GM23338 (cell line): ENCODE measurements around the gene SEM1. TPM values are rescaled to one million over a fixed set of nuclear protein-coding genes. Genes with fewer than 3 reads are reported as not detected.

Experiments used
- ATAC-seq: fragments of 200-7000 bp; cut with Tn5 transposase; 3 replicates; pipeline ENCODE4 v1.9.1; 2020
- DNase-seq: peaks from one replicate; pipeline ENCODE4 v3.0.0-alpha.2; 2015; ENCODE audit warnings: low spot score
- H2AFZ ChIP-seq: fragments of 200-600 bp; sonication (generic); 2 replicates; pipeline ENCODE4 v1.8.0; 2016; ENCODE audit warnings: antibody characterized with exemption, mild to moderate bottlenecking, moderate library complexity
- H3F3A ChIP-seq: fragments of 200-600 bp; sonication (generic); replicated peaks from 2 replicates; pipeline ENCODE4 v1.8.0; 2017; ENCODE audit warnings: antibody characterized with exemption, mixed run types, low read depth
- H3K27ac ChIP-seq: fragments of 200-600 bp; sonication (generic); 2 replicates; pipeline ENCODE4 v1.6.1; 2016; ENCODE audit warnings: low read depth
- H3K27me3 ChIP-seq: fragments of 200-600 bp; sonication (generic); 2 replicates; pipeline ENCODE4 v1.8.0; 2016; ENCODE audit warnings: mild to moderate bottlenecking, mixed run types, moderate library complexity; ENCODE audit not compliant: insufficient read depth
- H3K36me3 ChIP-seq: fragments of 200-600 bp; sonication (generic); 2 replicates; pipeline ENCODE4 v1.8.0; 2016; ENCODE audit warnings: mild to moderate bottlenecking; ENCODE audit not compliant: insufficient read depth
- H3K4me1 ChIP-seq: fragments of 200-600 bp; sonication (generic); 2 replicates; pipeline ENCODE4 v1.8.0; 2016; ENCODE audit warnings: mild to moderate bottlenecking, moderate library complexity; ENCODE audit not compliant: insufficient read depth
- H3K4me2 ChIP-seq: fragments of 200-600 bp; sonication (generic); 2 replicates; pipeline ENCODE4 v1.7.1; 2017; ENCODE audit warnings: mixed run types
- H3K4me3 ChIP-seq: fragments of 200-600 bp; sonication (generic); 2 replicates; pipeline ENCODE4 v1.6.1; 2016; ENCODE audit warnings: mixed run types
- H3K79me2 ChIP-seq: fragments of 200-600 bp; sonication (generic); replicated peaks from 2 replicates; pipeline ENCODE4 v1.8.0; 2017; ENCODE audit warnings: mild to moderate bottlenecking; ENCODE audit not compliant: insufficient read depth
- H3K9me2 ChIP-seq: fragments of 200-600 bp; sonication (generic); 2 replicates; pipeline ENCODE4 v1.8.0; 2017; ENCODE audit not compliant: insufficient read depth
- H4K20me1 ChIP-seq: fragments of 200-600 bp; sonication (generic); replicated peaks from 2 replicates; pipeline ENCODE4 v1.8.0; 2017; ENCODE audit warnings: mild to moderate bottlenecking; ENCODE audit not compliant: insufficient read depth
- H3K27ac Mint-ChIP-seq: 2 replicates; pipeline ENCODE4 v1.8.0; 2020; ENCODE audit warnings: inconsistent platforms, mild to moderate bottlenecking, moderate library complexity, mixed read lengths
- H3K27me3 Mint-ChIP-seq: 3 replicates; pipeline ENCODE4 v1.8.0; 2022; ENCODE audit warnings: low read depth, mild to moderate bottlenecking, moderate library complexity, mixed read lengths, inconsistent platforms; ENCODE audit not compliant: insufficient read depth, poor library complexity
- H3K36me3 Mint-ChIP-seq: 3 replicates; pipeline ENCODE4 v1.8.0; 2021; ENCODE audit warnings: low read depth, mild to moderate bottlenecking, inconsistent platforms, moderate library complexity, mixed read lengths
- H3K4me1 Mint-ChIP-seq: 3 replicates; pipeline ENCODE4 v1.8.0; 2020; ENCODE audit warnings: mild to moderate bottlenecking, inconsistent platforms, mixed read lengths
- H3K4me3 Mint-ChIP-seq: 3 replicates; pipeline ENCODE4 v1.8.0; 2021; ENCODE audit warnings: moderate library complexity, mild to moderate bottlenecking, inconsistent platforms, mixed read lengths
- H3K9me3 Mint-ChIP-seq: 3 replicates; pipeline ENCODE4 v1.8.0; 2020; ENCODE audit warnings: moderate library complexity, mild to moderate bottlenecking, inconsistent platforms, mixed read lengths
- ZNF331 ChIP-seq: fragments of 250-450 bp; sonication (Bioruptor Pico); IDR thresholded peaks from 2 replicates; pipeline ENCODE4 v1.5.0; 2020; ENCODE audit warnings: low read depth, mild to moderate bottlenecking, moderate library complexity
- polyA plus RNA-seq: library from polyadenylated mRNA; unstranded; fragments of >200 nt; fragmentation: Nextera tagmentation; extraction: Ambion mirVana; gene quantifications from 2 replicates; pipeline ENCODE4 v1.2.1, GENCODE V29; 2016
- total RNA-seq: library from RNA; depleted of rRNA; stranded (reverse); fragments of >200 nt; shearing (Covaris generic); gene quantifications from 2 replicates; pipeline ENCODE4 v1.2.3, GENCODE V29; 2014
- TF ChIP-seq, protein P1 (sequence below): fragments of 250-450 bp; sonication (Bioruptor Pico); IDR thresholded peaks from 2 replicates; pipeline ENCODE4 v1.5.0; 2020; ENCODE audit warnings: mild to moderate bottlenecking, moderate library complexity
- TF ChIP-seq, protein P2 (sequence below): IDR thresholded peaks from one replicate; pipeline ENCODE4 v1.6.1; 2018; ENCODE audit warnings: antibody characterized with exemption; ENCODE audit not compliant: unreplicated experiment

SEM1 gene
- total and polyA plus RNA-seq, 2 experiments from 2014 or later: 71.7 to 1,042 TPM

- TF ChIP-seq, protein P1, sequence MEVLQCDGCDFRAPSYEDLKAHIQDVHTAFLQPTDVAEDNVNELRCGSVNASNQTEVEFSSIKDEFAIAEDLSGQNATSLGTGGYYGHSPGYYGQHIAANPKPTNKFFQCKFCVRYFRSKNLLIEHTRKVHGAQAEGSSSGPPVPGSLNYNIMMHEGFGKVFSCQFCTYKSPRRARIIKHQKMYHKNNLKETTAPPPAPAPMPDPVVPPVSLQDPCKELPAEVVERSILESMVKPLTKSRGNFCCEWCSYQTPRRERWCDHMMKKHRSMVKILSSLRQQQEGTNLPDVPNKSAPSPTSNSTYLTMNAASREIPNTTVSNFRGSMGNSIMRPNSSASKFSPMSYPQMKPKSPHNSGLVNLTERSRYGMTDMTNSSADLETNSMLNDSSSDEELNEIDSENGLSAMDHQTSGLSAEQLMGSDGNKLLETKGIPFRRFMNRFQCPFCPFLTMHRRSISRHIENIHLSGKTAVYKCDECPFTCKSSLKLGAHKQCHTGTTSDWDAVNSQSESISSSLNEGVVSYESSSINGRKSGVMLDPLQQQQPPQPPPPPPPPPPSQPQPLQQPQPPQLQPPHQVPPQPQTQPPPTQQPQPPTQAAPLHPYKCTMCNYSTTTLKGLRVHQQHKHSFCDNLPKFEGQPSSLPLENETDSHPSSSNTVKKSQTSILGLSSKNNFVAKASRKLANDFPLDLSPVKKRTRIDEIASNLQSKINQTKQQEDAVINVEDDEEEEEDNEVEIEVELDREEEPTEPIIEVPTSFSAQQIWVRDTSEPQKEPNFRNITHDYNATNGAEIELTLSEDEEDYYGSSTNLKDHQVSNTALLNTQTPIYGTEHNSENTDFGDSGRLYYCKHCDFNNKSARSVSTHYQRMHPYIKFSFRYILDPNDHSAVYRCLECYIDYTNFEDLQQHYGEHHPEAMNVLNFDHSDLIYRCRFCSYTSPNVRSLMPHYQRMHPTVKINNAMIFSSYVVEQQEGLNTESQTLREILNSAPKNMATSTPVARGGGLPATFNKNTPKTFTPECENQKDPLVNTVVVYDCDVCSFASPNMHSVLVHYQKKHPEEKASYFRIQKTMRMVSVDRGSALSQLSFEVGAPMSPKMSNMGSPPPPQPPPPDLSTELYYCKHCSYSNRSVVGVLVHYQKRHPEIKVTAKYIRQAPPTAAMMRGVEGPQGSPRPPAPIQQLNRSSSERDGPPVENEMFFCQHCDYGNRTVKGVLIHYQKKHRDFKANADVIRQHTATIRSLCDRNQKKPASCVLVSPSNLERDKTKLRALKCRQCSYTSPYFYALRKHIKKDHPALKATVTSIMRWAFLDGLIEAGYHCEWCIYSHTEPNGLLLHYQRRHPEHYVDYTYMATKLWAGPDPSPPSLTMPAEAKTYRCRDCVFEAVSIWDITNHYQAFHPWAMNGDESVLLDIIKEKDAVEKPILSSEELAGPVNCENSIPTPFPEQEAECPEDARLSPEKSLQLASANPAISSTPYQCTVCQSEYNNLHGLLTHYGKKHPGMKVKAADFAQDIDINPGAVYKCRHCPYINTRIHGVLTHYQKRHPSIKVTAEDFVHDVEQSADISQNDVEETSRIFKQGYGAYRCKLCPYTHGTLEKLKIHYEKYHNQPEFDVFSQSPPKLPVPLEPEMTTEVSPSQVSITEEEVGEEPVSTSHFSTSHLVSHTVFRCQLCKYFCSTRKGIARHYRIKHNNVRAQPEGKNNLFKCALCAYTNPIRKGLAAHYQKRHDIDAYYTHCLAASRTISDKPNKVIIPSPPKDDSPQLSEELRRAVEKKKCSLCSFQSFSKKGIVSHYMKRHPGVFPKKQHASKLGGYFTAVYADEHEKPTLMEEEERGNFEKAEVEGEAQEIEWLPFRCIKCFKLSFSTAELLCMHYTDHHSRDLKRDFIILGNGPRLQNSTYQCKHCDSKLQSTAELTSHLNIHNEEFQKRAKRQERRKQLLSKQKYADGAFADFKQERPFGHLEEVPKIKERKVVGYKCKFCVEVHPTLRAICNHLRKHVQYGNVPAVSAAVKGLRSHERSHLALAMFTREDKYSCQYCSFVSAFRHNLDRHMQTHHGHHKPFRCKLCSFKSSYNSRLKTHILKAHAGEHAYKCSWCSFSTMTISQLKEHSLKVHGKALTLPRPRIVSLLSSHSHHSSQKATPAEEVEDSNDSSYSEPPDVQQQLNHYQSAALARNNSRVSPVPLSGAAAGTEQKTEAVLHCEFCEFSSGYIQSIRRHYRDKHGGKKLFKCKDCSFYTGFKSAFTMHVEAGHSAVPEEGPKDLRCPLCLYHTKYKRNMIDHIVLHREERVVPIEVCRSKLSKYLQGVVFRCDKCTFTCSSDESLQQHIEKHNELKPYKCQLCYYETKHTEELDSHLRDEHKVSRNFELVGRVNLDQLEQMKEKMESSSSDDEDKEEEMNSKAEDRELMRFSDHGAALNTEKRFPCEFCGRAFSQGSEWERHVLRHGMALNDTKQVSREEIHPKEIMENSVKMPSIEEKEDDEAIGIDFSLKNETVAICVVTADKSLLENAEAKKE (CRISPR knock-in tag): no peak
- TF ChIP-seq, protein P2, sequence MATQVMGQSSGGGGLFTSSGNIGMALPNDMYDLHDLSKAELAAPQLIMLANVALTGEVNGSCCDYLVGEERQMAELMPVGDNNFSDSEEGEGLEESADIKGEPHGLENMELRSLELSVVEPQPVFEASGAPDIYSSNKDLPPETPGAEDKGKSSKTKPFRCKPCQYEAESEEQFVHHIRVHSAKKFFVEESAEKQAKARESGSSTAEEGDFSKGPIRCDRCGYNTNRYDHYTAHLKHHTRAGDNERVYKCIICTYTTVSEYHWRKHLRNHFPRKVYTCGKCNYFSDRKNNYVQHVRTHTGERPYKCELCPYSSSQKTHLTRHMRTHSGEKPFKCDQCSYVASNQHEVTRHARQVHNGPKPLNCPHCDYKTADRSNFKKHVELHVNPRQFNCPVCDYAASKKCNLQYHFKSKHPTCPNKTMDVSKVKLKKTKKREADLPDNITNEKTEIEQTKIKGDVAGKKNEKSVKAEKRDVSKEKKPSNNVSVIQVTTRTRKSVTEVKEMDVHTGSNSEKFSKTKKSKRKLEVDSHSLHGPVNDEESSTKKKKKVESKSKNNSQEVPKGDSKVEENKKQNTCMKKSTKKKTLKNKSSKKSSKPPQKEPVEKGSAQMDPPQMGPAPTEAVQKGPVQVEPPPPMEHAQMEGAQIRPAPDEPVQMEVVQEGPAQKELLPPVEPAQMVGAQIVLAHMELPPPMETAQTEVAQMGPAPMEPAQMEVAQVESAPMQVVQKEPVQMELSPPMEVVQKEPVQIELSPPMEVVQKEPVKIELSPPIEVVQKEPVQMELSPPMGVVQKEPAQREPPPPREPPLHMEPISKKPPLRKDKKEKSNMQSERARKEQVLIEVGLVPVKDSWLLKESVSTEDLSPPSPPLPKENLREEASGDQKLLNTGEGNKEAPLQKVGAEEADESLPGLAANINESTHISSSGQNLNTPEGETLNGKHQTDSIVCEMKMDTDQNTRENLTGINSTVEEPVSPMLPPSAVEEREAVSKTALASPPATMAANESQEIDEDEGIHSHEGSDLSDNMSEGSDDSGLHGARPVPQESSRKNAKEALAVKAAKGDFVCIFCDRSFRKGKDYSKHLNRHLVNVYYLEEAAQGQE: no peak
Observed at GRCh38 chr7:96747418-96747940, 37.8 kb upstream of the SEM1 start (continued).

DNA sequence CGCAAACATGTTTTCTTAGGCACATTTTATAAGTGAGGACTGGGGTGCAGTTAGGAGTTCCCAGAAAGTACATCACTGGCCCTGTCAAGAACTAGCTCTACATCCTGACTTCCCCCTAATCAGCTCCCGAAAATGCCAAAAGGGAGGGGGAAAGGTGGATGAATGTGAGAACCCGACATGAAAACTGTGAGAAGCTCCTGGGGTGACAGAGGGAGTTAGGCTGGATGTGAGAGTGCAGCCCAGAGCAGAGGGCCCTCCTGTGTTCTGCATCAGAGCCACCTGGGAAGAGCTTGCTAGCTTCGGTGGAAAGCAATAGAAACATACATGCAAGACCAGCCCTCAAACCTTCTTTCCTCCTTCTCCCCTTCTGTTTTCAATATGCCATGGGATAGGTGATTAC, 30.5 kb upstream of the SEM1 start:
- H3K36me3 ChIP-seq: no peaks in the 10 kb centered on the region
- Mint-ChIP-seq H3K27ac (no peak overlapping the region), H3K36me3 (no peaks in the 10 kb centered on the region), H3K4me3 (no peak overlapping the region), H3K9me3 (no peaks in the 10 kb centered on the region), H3K27me3 (no peaks in the 10 kb centered on the region), H3K4me1 (peaks cover 20% of the 10 kb centered on the region; the same call in 2 of the 3 replicates)
- H2AFZ ChIP-seq: no peak overlapping the region
- no peak for TF ChIP-seq ZNF331
- H3K79me2 ChIP-seq: no peaks in the 10 kb centered on the region
- no peaks in the 10 kb centered on the region for H3F3A ChIP-seq
- no peaks in the 10 kb centered on the region for H4K20me1 ChIP-seq
- H3K4me1 ChIP-seq: peaks cover 18% of the 10 kb centered on the region
- H3K9me2 ChIP-seq: no peaks in the 10 kb centered on the region
- H3K4me2 ChIP-seq: peak overlapping the region; percentile 35
- DNase-seq (peak; percentile 27), ATAC-seq (peak; percentile 83)
- no peaks in the 10 kb centered on the region for H3K27me3 ChIP-seq
- peak overlapping the region; percentile 25; the same call in 1 of the 2 replicates for H3K4me3 ChIP-seq
- no peak overlapping the region for H3K27ac ChIP-seq
